GM21786 (cell line): Measurements from ENCODE around the gene TMEM267.
"Not testable (repeated sequence)": the region's sequence is repeated elsewhere in the genome, so short reads cannot be mapped to it uniquely, and the experiment has no call there.

Experiments used
- ATAC-seq: cut with Tn5 transposase; IDR thresholded peaks from one replicate; pipeline ENCODE4 v1.9.1; 2021; ENCODE audit not compliant: unreplicated experiment

TMEM267 gene

GRCh38 chr5:43483298-43484105, at the start of gene TMEM267:
Gene TMEM267, minus strand, starts transcription at chr5:43483865. Its CDS starts 29,896 bp downstream, at chr5:43453969.
- peak; percentile 87 for ATAC-seq

- no peak for ATAC-seq
Measured at GRCh38 chr5:43530648-43531047, 47.0 kb upstream of the TMEM267 start.

GRCh38 chr5:43523662-43524072, 40.0 kb upstream of the TMEM267 start:
- ATAC-seq, result no peak

GRCh38 chr5:43520615-43521014, 37.0 kb upstream of the TMEM267 start:
- ATAC-seq, result no peak

- no peak for ATAC-seq
Measured at GRCh38 chr5:43515678-43516048, 32.0 kb upstream of the TMEM267 start.

- ATAC-seq, result peak; percentile 99
Measured at GRCh38 chr5:43514816-43515677, 31.4 kb upstream of the TMEM267 start, which contains the start of gene C5orf34. Gene C5orf34, minus strand, starts transcription at chr5:43515148. Its CDS starts 5,809 bp downstream, at chr5:43509339.

- peak; percentile 25 for ATAC-seq
Measured at GRCh38 chr5:43514471-43514815, 30.8 kb upstream of the TMEM267 start.

- no peak for ATAC-seq
Measured at GRCh38 chr5:43514025-43514424, 30.4 kb upstream of the TMEM267 start.

- ATAC-seq, result not testable (repeated sequence)
Measured at GRCh38 chr5:43511062-43511461, 27.4 kb upstream of the TMEM267 start.

- no peak for ATAC-seq
Measured at GRCh38 chr5:43498581-43498980, 14.9 kb upstream of the TMEM267 start.

- no peak for ATAC-seq
Measured at GRCh38 chr5:43497311-43498104, 13.8 kb upstream of the TMEM267 start.

GRCh38 chr5:43491326-43491725, 7.7 kb upstream of the TMEM267 start:
- no peak for ATAC-seq

- no peak for ATAC-seq
Measured at GRCh38 chr5:43486353-43486752, 2.7 kb upstream of the TMEM267 start.

GRCh38 chr5:43485406-43485805, 1.7 kb upstream of the TMEM267 start:
- no peak for ATAC-seq

GRCh38 chr5:43484106-43484849, 613 bp upstream of the TMEM267 start:
- peak; percentile 65 for ATAC-seq

GRCh38 chr5:43482490-43483297, 971 bp downstream of the TMEM267 start:
- ATAC-seq, result no peak

- ATAC-seq, result no peak
Measured at GRCh38 chr5:43469671-43470391, 13.8 kb downstream of the TMEM267 start.

GRCh38 chr5:43467100-43467499, 16.6 kb downstream of the TMEM267 start:
- no peak for ATAC-seq

GRCh38 chr5:43465455-43465854, 18.2 kb downstream of the TMEM267 start:
- ATAC-seq, result not testable (repeated sequence)
